HL-60 (cell line): ENCODE data around the gene LAMA4.

Experiments used
- DNase-seq, 2 experiments: peaks; one replicate each; pipeline ENCODE4 v3.0.0-alpha.2; 2010 to 2020; ENCODE audit warnings: low read depth in 1 of 2, low spot score in 1 of 2
- H3K27ac ChIP-seq: fragments of 250-450 bp; sonication (Bioruptor Pico); replicated peaks from 2 replicates; pipeline ENCODE4 v1.5.1; 2020; ENCODE audit warnings: mild to moderate bottlenecking, moderate library complexity
- H3K27me3 ChIP-seq: fragments of 250-450 bp; sonication (Bioruptor Pico); 2 replicates; pipeline ENCODE4 v1.5.1; 2021; ENCODE audit warnings: mild to moderate bottlenecking, moderate library complexity; ENCODE audit not compliant: insufficient read depth, poor library complexity, severe bottlenecking
- H3K4me3 ChIP-seq: replicated peaks from 2 replicates; pipeline ENCODE4 v1.5.1; 2011; ENCODE audit warnings: mild to moderate bottlenecking, control low read depth, low read length; ENCODE audit not compliant: insufficient read depth
- GABPA ChIP-seq: IDR thresholded peaks from 2 replicates; pipeline ENCODE4 v1.6.1; 2012; ENCODE audit warnings: low read depth
- POLR2AphosphoS5 ChIP-seq: IDR thresholded peaks from 2 replicates; pipeline ENCODE4 v1.6.1; 2012; ENCODE audit warnings: low read depth
- REST ChIP-seq: IDR thresholded peaks from 2 replicates; pipeline ENCODE4 v1.6.1; 2012; ENCODE audit warnings: low read depth; ENCODE audit not compliant: insufficient replicate concordance
- SPI1 ChIP-seq: IDR thresholded peaks from 2 replicates; pipeline ENCODE4 v1.6.1; 2012; ENCODE audit warnings: low read depth, mild to moderate bottlenecking, borderline replicate concordance
- TF ChIP-seq, protein P1 (sequence below): IDR thresholded peaks from one replicate; pipeline ENCODE4 v1.5.1; 2011; ENCODE audit warnings: low read length, control low read depth, inconsistent platforms; ENCODE audit not compliant: insufficient read depth

The LAMA4 gene

DNA sequence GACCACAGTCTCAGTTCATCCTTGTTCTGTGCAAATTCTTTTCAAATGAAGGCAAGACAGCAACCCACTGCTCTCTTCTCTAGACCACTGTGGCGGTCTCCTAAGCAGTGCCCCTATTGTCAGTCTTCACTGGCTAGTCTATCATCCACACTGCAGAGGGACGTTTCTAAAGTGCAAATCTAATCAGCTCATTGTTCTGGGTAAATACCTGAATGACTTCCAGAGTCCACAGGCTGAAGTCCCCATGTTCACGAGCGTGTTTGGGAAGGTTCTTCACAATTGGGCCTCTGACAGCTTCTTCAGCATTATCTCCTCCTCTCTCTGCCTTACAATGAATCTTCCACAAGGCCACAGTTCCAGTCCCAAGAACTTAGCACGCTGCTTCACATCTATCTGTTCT lies 73.2 kb downstream of the LAMA4 start:
- Histone ChIP-seq H3K27ac (no peak overlapping the region), H3K4me3 (no peak overlapping the region), H3K27me3 (peaks cover 2% of the 10 kb centered on the region)
- TF ChIP-seq GABPA (no peak), SPI1 (no peak), POLR2AphosphoS5 (no peak), REST (no peak)
- TF ChIP-seq, protein P1, sequence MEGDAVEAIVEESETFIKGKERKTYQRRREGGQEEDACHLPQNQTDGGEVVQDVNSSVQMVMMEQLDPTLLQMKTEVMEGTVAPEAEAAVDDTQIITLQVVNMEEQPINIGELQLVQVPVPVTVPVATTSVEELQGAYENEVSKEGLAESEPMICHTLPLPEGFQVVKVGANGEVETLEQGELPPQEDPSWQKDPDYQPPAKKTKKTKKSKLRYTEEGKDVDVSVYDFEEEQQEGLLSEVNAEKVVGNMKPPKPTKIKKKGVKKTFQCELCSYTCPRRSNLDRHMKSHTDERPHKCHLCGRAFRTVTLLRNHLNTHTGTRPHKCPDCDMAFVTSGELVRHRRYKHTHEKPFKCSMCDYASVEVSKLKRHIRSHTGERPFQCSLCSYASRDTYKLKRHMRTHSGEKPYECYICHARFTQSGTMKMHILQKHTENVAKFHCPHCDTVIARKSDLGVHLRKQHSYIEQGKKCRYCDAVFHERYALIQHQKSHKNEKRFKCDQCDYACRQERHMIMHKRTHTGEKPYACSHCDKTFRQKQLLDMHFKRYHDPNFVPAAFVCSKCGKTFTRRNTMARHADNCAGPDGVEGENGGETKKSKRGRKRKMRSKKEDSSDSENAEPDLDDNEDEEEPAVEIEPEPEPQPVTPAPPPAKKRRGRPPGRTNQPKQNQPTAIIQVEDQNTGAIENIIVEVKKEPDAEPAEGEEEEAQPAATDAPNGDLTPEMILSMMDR, result no peak
- DNase-seq, result no peak

- H3K4me3 ChIP-seq, result no peak overlapping the region
- DNase-seq, result peak; percentile 6 to 63
- TF ChIP-seq, protein P1, result peak; percentile 18
- TF ChIP-seq SPI1, result no peak
- TF ChIP-seq REST, result no peak
- no peak for TF ChIP-seq POLR2AphosphoS5
- no peak for TF ChIP-seq GABPA
- peaks cover 2% of the 10 kb centered on the region for H3K27me3 ChIP-seq
- H3K27ac ChIP-seq, result no peak overlapping the region
Observed at GRCh38 chr6:112180095-112180820, 74.1 kb downstream of the LAMA4 start.

DNA sequence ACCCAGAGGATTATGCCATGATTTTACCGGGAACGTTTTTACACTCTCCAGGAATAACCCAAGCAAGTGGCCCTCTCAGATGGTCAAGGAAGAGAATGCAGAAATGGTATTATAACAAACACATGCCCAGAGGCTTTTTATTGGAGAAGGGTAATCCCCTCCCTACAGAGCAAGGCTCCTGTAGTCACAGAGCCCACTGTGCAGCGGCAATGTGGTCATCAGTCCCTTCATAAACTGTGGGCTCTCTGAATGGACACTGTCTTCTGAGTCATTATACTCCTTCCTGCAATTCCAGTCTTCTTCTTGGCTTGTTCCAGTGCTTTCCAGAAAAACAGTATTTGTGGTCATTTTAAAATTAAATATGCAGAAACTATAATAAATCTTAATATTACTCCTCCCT lies 74.7 kb downstream of the LAMA4 start:
- Histone ChIP-seq H3K27ac (no peak overlapping the region), H3K4me3 (no peak overlapping the region), H3K27me3 (peaks cover 2% of the 10 kb centered on the region)
- no peak for DNase-seq
- TF ChIP-seq REST, result no peak
- TF ChIP-seq, protein P1, result no peak
- no peak for TF ChIP-seq POLR2AphosphoS5
- no peak for TF ChIP-seq GABPA
- no peak for TF ChIP-seq SPI1
